ENCODE measurements around the gene NAT8L.

The NAT8L gene

DNA sequence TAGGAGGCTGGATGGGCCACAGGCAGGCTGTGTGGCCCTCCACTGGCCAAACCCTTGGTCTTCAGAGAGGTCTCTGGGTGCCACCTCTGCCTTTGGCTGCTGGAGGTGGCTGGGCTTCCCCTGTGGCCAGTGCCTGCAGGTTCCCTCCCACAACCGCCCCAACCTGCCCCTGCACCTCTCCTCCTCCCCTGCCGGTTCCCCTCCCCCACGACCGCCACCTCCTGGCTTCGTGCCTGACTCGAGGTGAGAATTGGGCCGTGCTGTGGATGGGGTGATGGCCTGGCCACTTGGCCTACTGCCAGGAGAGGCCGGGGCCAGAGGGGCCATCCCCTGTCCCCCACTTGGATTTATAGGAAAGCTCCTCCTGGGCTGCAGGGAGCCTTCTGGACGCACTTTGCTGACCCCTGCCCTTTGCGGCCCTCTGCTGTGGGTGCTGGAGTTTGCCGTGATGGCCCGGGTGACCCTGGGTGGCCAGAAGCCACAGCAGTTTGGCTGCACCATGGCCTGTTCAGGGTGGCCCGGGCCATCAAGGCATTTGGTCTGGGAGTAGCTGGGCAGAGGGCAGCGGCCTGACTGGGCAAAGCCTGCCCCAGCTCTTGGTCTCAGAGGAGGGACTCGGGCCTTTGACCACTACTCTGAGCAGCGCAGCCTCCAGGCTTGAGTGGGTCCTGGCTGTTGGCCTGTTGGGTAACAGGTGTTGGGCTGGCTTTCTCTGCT, 3.8 kb downstream of the NAT8L start:
- Histone ChIP-seq H3K9me3 (no peaks in the 10 kb centered on the region), H3K27me3 (peaks cover 6% of the 10 kb centered on the region; the same call in 1 of the 2 replicates), H3K36me3 (peaks cover 7% of the 10 kb centered on the region), H3K4me3 (ENCODE audit: low read depth, low read length) (no peak overlapping the region), H3K4me1 (no peaks in the 10 kb centered on the region)
- TF ChIP-seq, protein P1, sequence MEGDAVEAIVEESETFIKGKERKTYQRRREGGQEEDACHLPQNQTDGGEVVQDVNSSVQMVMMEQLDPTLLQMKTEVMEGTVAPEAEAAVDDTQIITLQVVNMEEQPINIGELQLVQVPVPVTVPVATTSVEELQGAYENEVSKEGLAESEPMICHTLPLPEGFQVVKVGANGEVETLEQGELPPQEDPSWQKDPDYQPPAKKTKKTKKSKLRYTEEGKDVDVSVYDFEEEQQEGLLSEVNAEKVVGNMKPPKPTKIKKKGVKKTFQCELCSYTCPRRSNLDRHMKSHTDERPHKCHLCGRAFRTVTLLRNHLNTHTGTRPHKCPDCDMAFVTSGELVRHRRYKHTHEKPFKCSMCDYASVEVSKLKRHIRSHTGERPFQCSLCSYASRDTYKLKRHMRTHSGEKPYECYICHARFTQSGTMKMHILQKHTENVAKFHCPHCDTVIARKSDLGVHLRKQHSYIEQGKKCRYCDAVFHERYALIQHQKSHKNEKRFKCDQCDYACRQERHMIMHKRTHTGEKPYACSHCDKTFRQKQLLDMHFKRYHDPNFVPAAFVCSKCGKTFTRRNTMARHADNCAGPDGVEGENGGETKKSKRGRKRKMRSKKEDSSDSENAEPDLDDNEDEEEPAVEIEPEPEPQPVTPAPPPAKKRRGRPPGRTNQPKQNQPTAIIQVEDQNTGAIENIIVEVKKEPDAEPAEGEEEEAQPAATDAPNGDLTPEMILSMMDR (IDR thresholded peaks at IDR 0.05; ENCODE audit: low read depth, low read length) = no peak
- DNase-seq = no peak

DNA sequence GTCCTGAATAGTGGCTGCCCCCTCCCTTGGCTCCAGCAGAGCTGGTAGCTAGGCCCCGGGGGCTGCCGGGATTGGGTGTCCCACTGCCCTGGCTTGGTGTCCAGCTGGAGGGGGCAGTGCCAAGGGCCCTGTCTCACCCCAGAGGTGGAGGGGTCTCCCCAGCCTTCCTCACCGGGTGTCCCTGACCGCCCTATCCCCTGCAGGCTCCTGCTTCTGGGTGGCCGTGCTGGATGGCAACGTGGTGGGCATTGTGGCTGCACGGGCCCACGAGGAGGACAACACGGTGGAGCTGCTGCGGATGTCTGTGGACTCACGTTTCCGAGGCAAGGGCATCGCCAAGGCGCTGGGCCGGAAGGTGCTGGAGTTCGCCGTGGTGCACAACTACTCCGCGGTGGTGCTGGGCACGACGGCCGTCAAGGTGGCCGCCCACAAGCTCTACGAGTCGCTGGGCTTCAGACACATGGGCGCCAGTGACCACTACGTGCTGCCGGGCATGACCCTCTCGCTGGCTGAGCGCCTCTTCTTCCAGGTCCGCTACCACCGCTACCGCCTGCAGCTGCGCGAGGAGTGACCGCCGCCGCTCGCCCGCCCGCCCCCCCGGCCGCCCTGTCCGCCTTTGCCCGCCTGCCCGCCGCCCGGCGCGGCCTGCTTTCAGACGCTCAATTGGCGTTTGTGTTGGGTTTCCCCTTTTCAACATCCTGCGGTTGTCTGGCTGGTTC, 4.6 kb downstream of the NAT8L start:
- H3K27me3 ChIP-seq = no peaks in the 10 kb centered on the region; the same call in 1 of the 2 replicates
- no peaks in the 10 kb centered on the region for H3K9me3 ChIP-seq
- no peaks in the 10 kb centered on the region for H3K4me1 ChIP-seq
- H3K4me3 ChIP-seq (ENCODE audit: low read depth, low read length) = no peak overlapping the region
- TF ChIP-seq, protein P1 (IDR thresholded peaks at IDR 0.05; ENCODE audit: low read depth, low read length) = no peak
- no peak for DNase-seq
- peaks cover 7% of the 10 kb centered on the region for H3K36me3 ChIP-seq

DNA sequence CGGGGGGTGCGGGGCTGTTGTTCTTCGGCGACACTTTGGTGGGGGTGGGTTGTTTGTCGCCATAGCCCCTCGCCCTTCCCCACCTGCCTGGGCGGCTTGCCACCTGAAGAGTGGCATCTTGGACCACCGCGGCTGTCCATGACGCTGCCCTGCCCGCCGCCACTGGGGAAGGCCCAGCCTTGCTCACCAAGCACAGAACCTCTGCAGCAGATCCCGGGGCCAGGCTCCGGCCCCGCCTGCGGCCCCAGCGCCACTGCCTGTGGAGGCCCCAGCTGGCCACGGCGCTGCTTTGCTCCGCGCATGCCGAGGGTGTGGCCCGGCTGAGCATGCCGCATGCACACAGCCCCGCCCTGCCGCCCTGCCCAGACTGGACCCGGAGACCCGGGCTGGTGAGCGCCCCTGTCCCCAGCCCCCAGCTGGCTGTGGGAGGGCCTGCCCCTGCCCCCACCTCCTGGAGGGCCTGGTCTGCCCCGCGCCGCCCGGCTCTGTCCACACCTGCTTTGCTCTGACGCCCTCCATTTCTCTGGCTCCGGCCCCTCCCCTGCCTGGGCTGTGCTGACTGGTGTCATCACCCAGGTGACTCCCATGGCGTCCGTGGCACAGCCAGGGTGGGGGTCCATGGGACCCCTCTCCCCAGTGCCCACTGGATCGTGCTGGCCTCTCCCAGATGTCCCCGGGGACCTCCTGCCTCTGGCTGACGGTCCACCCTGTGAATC, 5.3 kb downstream of the NAT8L start:
- TF ChIP-seq, protein P1 (IDR thresholded peaks at IDR 0.05; ENCODE audit: low read depth, low read length) = no peak
- H3K27me3 ChIP-seq = no peaks in the 10 kb centered on the region
- H3K36me3 ChIP-seq = peaks cover 7% of the 10 kb centered on the region
- H3K4me1 ChIP-seq = no peaks in the 10 kb centered on the region
- no peak overlapping the region for H3K4me3 ChIP-seq (ENCODE audit: low read depth, low read length)
- H3K9me3 ChIP-seq = no peaks in the 10 kb centered on the region
- DNase-seq = no peak

DNA sequence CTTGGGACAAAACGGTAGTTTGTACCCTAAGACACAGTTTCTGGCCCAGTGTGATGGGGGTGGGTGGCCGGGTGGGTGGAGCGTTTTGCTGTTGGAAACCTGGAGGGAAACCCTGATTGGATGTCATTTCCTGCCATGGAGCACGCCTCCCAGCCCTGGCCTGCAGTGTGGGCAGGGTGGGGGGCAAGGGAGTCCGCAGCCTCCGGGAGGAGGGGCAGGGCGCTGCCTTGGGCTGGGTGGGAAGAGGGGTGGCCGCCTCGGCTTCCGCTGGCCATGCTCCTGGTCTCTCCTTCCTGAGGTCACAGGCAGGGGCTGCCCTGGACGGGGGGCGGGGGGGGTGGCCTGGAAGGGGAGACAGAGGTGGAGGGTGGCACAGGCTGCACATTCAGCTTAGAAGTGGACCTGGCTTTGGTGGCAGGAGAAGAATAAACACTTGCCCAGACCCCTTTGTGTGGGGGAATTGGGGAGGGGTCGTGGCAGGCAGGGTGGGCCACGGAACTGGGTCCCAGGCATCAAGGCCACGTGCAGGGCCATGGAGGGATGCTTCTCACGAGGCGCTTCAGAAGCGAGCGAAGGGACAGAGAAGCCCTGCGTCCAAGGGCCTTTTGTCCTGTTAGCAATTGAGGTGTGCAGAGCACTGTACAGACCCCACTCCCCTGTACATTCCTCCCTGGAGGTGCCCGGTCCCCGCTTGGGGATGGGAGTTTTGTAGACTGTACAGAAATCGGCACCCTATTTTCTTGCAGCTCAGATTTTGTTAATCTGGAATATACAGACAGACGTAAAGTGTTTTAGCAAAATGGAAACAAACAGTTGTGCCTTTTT, 6.2 kb downstream of the NAT8L start:
- Histone ChIP-seq H3K27me3 (no peaks in the 10 kb centered on the region), H3K4me3 (ENCODE audit: low read depth, low read length) (no peak overlapping the region), H3K4me1 (no peaks in the 10 kb centered on the region), H3K9me3 (no peaks in the 10 kb centered on the region), H3K36me3 (peaks cover 7% of the 10 kb centered on the region)
- no peak for DNase-seq
- TF ChIP-seq, protein P1 (IDR thresholded peaks at IDR 0.05; ENCODE audit: low read depth, low read length) = no peak

DNA sequence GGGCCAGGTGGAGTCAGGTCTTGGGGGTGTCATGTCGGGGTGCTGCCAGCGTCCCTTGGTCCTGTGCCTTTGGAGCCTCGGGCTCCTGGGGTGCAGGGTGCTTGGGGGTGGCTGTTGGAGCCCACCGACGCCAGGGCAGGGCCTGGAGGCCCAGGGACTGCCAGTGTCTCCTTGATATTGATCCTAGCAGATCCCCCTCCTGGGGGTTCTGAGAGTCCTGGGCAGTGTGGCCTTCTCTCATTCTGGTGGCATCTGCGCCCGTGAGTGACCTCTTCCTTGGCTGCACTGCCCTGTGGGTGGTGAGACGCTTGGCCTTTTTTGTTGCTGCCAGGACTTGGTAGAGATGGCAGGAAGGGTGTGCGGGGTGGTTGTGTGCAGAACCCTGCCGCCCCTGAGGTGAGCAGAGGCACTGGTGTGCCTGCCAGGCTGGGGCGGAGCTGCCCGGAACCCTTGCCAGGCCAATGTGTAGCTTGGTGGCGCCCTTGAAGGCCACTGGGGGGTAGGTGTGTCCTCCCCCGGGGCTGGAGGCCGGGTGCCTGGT, 7.0 kb downstream of the NAT8L start:
- Histone ChIP-seq H3K4me1 (no peaks in the 10 kb centered on the region), H3K36me3 (peaks cover 7% of the 10 kb centered on the region), H3K27me3 (no peaks in the 10 kb centered on the region), H3K9me3 (no peaks in the 10 kb centered on the region), H3K4me3 (ENCODE audit: low read depth, low read length) (no peak overlapping the region)
- no peak for DNase-seq
- TF ChIP-seq, protein P1 (IDR thresholded peaks at IDR 0.05; ENCODE audit: low read depth, low read length) = no peak
